Measurements from ENCODE around the gene SACM1L. TPM values are rescaled to one million over a fixed set of nuclear protein-coding genes. Genes with fewer than 3 reads are reported as not detected.
"Not testable (repeated sequence)": the region's sequence is repeated elsewhere in the genome, so short reads cannot be mapped to it uniquely, and the experiment has no call there.

Gene SACM1L
- total RNA-seq, 1 donor from 2014 or later: 34.5 TPM

DNA sequence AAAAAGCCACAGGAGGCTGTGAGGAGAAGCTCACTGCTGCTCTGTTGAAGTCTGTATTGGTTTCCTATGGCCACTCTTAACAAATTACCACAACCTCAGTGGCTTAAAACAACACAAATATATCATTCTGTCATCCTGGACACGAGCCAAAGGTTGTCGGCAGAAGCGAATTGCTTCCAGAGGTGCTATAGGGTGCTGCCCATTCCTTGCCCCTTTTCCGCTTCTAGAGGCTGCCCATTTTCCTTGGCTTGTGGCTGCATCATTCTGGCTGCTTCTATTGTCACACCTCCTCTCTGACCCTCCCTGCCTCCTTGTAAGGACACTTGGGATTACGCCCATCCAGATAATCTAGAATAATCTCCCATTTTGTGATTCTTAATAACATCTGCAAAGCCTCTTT lies 6.4 kb upstream of the SACM1L start:
- no peaks in the 10 kb centered on the region for H3K9me3 Mint-ChIP-seq (ENCODE audit: low read depth)
- H3K27me3 Mint-ChIP-seq (ENCODE audit: low read depth): no peaks in the 10 kb centered on the region
- H3K4me1 Mint-ChIP-seq (ENCODE audit: low read depth): peaks cover 4% of the 10 kb centered on the region
- H3K27ac Mint-ChIP-seq (ENCODE audit: unreplicated experiment): no peak overlapping the region
- no peak overlapping the region for H3K4me3 Mint-ChIP-seq (ENCODE audit: unreplicated experiment)
- H3K36me3 Mint-ChIP-seq (ENCODE audit: low read depth): peaks cover 12% of the 10 kb centered on the region
- TF ChIP-seq CTCF (IDR thresholded peaks at IDR 0.05): no peak
- no peak for DNase-seq (ENCODE audit: low spot score)

GRCh38 chr3:45683417-45684326 lies 5.5 kb upstream of the SACM1L start:
- no peak for DNase-seq (ENCODE audit: low spot score)
- no peak overlapping the region for H3K27ac Mint-ChIP-seq (ENCODE audit: unreplicated experiment)
- TF ChIP-seq CTCF (IDR thresholded peaks at IDR 0.05): no peak
- H3K27me3 Mint-ChIP-seq (ENCODE audit: low read depth): no peaks in the 10 kb centered on the region
- peaks cover 12% of the 10 kb centered on the region for H3K4me1 Mint-ChIP-seq (ENCODE audit: low read depth)
- no peaks in the 10 kb centered on the region for H3K9me3 Mint-ChIP-seq (ENCODE audit: low read depth)
- H3K4me3 Mint-ChIP-seq (ENCODE audit: unreplicated experiment): no peak overlapping the region
- peaks cover 10% of the 10 kb centered on the region for H3K36me3 Mint-ChIP-seq (ENCODE audit: low read depth)

DNA sequence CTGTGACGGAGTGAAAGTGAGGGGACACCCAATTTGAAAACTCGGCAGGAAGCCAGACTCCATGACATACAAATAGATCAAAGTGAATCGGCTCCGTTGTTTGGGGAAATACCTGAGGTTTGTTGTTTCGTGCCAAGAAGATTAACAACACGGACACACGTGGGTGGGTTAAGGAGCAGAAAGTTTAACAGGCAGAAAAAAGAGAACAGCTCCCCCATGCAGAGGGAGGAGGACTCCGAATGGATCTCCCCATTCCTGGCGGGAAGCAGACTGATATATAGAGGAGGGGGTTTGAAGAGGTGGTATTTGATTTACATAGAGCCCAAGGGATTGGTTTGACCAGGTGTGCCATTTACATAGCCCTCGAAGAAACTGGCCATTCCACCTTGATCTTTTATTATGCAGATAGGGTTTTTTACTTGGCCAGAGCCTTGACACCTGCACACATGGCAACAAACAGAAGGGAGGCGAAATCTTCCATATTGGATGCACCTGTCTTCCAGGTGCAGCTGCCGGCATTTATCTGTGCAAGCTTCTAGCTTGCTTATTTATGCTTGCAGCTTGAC lies 4.8 kb upstream of the SACM1L start:
- TF ChIP-seq CTCF (IDR thresholded peaks at IDR 0.05): no peak
- no peak overlapping the region for H3K4me3 Mint-ChIP-seq (ENCODE audit: unreplicated experiment)
- peaks cover 10% of the 10 kb centered on the region for H3K36me3 Mint-ChIP-seq (ENCODE audit: low read depth)
- H3K27ac Mint-ChIP-seq (ENCODE audit: unreplicated experiment): no peak overlapping the region
- no peaks in the 10 kb centered on the region for H3K27me3 Mint-ChIP-seq (ENCODE audit: low read depth)
- H3K9me3 Mint-ChIP-seq (ENCODE audit: low read depth): no peaks in the 10 kb centered on the region
- no peak for DNase-seq (ENCODE audit: low spot score)
- H3K4me1 Mint-ChIP-seq (ENCODE audit: low read depth): peaks cover 12% of the 10 kb centered on the region

DNA sequence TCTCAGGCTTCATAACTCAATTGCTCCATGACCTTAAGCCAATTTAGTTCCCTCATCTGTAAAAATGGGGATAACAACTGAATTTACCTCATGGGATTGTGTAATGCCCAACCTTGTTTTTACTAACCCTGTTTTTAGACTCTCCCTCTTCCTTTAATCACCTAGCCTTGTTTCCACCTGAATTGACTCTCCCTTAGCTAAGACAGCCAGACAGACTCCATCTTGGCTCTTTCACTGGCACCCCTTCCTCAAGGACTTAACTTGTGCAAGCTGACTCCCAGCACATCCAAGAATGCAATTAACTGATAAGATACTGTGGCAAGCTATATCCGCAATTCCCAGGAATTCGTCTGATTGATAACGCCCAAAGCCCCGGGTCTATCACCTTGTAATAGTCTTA lies 3.5 kb upstream of the SACM1L start:
- not testable (repeated sequence) for H3K36me3 Mint-ChIP-seq (ENCODE audit: low read depth); H3K9me3 Mint-ChIP-seq (ENCODE audit: low read depth); H3K27me3 Mint-ChIP-seq (ENCODE audit: low read depth); H3K4me3 Mint-ChIP-seq (ENCODE audit: unreplicated experiment); DNase-seq (ENCODE audit: low spot score); H3K27ac Mint-ChIP-seq (ENCODE audit: unreplicated experiment)
- H3K4me1 Mint-ChIP-seq (ENCODE audit: low read depth): peaks cover 17% of the 10 kb centered on the region

- Mint-ChIP-seq H3K4me1 (ENCODE audit: low read depth) (peaks cover 28% of the 10 kb centered on the region), H3K27me3 (ENCODE audit: low read depth) (no peaks in the 10 kb centered on the region), H3K9me3 (ENCODE audit: low read depth) (no peaks in the 10 kb centered on the region), H3K4me3 (ENCODE audit: unreplicated experiment) (no peak overlapping the region), H3K27ac (ENCODE audit: unreplicated experiment) (no peak overlapping the region), H3K36me3 (ENCODE audit: low read depth) (peaks cover 7% of the 10 kb centered on the region)
- no peak for DNase-seq (ENCODE audit: low spot score)
- no peak for TF ChIP-seq CTCF (IDR thresholded peaks at IDR 0.05)
Observed at GRCh38 chr3:45686850-45687249, 2.3 kb upstream of the SACM1L start.

All from chondrocyte (in vitro differentiated cells).